ENCODE measurements around the gene OR8B8. TPM values are rescaled to one million over a fixed set of nuclear protein-coding genes. Genes with fewer than 3 reads are reported as not detected.
"Not testable (repeated sequence)": the region's sequence is repeated elsewhere in the genome, so short reads cannot be mapped to it uniquely, and the experiment has no call there.

The OR8B8 gene
- total RNA-seq, 2 donors from 2014 or later, result not detected

DNA sequence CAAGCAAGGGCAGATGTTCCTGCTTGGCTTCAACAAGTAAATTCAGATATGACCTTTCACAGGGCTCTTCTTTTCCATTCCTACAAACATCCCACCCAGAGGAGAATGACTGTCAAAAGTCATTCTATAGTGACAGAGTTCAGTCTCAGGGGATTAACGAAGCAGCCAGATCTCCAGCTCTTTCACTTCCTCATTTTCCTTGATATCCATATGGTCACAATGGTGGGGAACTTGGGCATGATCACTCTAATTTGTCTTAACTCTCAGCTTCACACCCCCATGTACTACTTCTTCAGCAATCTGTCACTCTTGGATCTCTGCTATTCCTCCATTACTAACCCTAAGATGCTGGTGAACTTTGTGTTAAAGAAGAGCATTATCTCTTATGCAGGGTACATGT, 15.0 kb upstream of the OR8B8 start:
- no peaks in the 10 kb centered on the region for H3K27me3 ChIP-seq
- intact Hi-C loops (cut with DNase I), result no loop called here

DNA sequence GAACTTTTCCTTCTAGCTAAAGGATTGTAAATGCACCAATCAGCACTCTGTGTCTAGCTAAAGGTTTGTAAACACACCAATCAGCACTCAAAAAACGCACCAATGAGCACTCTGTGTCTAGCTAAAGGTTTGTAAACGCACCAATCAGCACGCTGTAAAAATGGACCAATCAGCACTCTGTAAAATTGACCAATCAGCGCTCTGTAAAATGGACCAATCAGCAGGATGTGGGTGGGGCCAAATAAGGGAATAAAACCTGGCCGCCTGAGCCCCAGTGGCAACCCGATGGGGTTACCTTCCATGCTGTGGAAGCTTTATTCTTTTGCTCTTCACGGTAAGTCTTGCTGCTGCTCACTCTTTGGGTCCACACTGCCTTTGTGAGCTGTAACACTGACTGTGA, 13.9 kb upstream of the OR8B8 start:
- H3K27me3 ChIP-seq; H3K27ac ChIP-seq; H3K36me3 ChIP-seq; H3K9ac ChIP-seq (ENCODE audit: low read depth in 2 of 2, low read length in 2 of 2); H3K9me3 ChIP-seq; H3K4me3 ChIP-seq; DNase-seq; H3K4me1 ChIP-seq; intact Hi-C loops (cut with DNase I): not testable (repeated sequence)

More for the DNA sequence above, 15.0 kb upstream of the OR8B8 start:
- TF ChIP-seq, protein P1, sequence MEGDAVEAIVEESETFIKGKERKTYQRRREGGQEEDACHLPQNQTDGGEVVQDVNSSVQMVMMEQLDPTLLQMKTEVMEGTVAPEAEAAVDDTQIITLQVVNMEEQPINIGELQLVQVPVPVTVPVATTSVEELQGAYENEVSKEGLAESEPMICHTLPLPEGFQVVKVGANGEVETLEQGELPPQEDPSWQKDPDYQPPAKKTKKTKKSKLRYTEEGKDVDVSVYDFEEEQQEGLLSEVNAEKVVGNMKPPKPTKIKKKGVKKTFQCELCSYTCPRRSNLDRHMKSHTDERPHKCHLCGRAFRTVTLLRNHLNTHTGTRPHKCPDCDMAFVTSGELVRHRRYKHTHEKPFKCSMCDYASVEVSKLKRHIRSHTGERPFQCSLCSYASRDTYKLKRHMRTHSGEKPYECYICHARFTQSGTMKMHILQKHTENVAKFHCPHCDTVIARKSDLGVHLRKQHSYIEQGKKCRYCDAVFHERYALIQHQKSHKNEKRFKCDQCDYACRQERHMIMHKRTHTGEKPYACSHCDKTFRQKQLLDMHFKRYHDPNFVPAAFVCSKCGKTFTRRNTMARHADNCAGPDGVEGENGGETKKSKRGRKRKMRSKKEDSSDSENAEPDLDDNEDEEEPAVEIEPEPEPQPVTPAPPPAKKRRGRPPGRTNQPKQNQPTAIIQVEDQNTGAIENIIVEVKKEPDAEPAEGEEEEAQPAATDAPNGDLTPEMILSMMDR (IDR thresholded peaks at IDR 0.05), result no peak
- no peak overlapping the region for H3K9ac ChIP-seq (ENCODE audit: low read depth in 2 of 2, low read length in 2 of 2)
- no peak overlapping the region for H3K4me3 ChIP-seq
- H3K36me3 ChIP-seq, result no peaks in the 10 kb centered on the region
- no peak for DNase-seq
- H3K9me3 ChIP-seq, result no peaks in the 10 kb centered on the region
- no peaks in the 10 kb centered on the region for H3K4me1 ChIP-seq
- H3K27ac ChIP-seq, result no peak overlapping the region

DNA sequence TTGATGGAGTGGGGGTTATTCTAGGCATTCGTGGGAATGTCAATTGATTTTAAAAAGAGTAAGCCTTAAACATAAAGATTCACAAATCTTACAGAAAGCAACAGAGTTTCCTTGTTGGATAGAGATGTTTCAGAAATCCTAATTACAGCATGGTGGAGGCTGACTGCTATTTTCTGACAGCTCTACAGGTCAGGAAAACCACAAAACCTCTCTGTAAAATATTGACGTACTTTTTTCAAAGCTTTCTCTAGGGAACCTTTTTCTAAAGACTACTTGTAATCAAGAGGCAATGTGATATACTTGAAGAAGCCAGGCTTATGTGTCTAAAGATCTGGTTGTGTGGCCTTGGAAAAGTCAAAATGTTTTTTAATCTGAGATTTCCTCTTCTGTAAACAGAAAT, 9.1 kb upstream of the OR8B8 start:
- TF ChIP-seq, protein P1 (IDR thresholded peaks at IDR 0.05), result no peak
- no peak overlapping the region for H3K4me3 ChIP-seq

DNA sequence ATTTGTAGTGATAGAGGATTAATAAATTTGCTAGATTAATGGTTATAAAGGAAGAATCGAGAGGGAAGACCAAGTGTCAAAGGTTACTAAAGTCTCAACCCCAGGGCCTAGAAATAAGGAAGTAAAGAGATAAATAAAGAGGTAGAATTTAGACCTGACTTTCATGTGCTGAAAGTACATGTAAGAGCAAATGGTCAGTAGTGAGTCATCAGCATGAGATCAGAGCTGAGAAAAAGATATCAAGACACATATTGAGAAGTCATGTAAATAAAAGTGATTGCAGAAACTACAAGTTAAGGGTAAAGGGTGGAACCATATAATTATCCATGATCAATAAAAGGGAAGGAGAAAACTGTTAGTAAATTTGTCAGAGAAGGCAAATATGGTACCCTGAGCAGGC, 1.4 kb upstream of the OR8B8 start:
- Histone ChIP-seq H3K36me3 (no peaks in the 10 kb centered on the region), H3K27me3 (no peaks in the 10 kb centered on the region), H3K9ac (ENCODE audit: low read depth in 2 of 2, low read length in 2 of 2) (no peak overlapping the region), H3K9me3 (no peaks in the 10 kb centered on the region), H3K4me3 (no peak overlapping the region), H3K4me1 (no peaks in the 10 kb centered on the region), H3K27ac (no peak overlapping the region)
- intact Hi-C loops (cut with DNase I), result no loop called here
- TF ChIP-seq, protein P1 (IDR thresholded peaks at IDR 0.05), result no peak
- DNase-seq, result no peak

More for the DNA sequence above, 9.1 kb upstream of the OR8B8 start:
- Histone ChIP-seq H3K27me3 (no peaks in the 10 kb centered on the region), H3K4me1 (no peaks in the 10 kb centered on the region), H3K36me3 (no peaks in the 10 kb centered on the region), H3K9ac (ENCODE audit: low read depth in 2 of 2, low read length in 2 of 2) (no peak overlapping the region), H3K9me3 (no peaks in the 10 kb centered on the region), H3K27ac (no peak overlapping the region)
- no peak for DNase-seq
- intact Hi-C loops (cut with DNase I), result no loop called here

DNA sequence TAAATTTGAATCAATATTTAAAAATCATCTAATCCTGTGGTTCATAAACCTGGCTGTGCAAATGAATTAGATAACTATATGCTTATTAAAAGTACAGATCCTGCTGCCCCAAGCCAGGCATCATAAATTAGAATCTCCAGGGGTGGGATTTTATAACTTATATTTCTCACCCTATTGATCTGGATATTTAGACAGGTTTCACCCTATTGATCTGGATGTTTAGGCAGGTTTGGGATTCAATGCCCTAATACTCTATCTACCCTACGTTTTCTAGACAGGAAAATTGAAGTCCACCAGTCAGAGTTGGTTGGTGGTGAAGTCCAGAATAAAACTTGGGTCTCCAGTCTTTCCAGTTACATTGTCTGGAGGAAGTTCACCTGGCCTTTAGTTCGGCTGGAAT, 2.6 kb downstream of the OR8B8 start:
- Histone ChIP-seq H3K36me3 (no peaks in the 10 kb centered on the region), H3K9ac (ENCODE audit: low read depth in 2 of 2, low read length in 2 of 2) (no peak overlapping the region), H3K4me1 (no peaks in the 10 kb centered on the region), H3K27me3 (no peaks in the 10 kb centered on the region), H3K27ac (no peak overlapping the region), H3K4me3 (no peak overlapping the region), H3K9me3 (no peaks in the 10 kb centered on the region)
- intact Hi-C loops (cut with DNase I), result no loop called here
- no peak for DNase-seq
- TF ChIP-seq, protein P1 (IDR thresholded peaks at IDR 0.05), result no peak

DNA sequence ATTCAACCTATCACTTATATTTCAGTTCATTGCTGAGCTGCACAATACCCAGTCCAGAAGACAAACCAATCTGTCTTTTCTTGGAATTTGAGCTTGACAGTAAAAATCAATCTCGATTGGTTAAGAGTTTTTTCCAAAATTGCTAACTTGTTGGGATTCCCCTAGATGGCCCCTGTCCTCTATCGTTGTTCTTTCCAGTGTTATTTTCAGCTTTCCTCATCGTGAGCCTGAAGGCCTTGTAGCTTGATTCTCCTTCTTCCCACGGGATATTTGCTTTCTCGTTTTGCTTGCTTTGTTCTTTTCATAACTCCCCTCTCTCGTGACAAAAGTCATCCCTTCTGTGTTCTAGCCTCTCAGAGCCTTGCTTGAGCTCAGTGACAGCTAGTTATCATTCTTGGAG, 3.1 kb downstream of the OR8B8 start:
- DNase-seq, result no peak
- H3K36me3 ChIP-seq, result no peaks in the 10 kb centered on the region
- no peak overlapping the region for H3K4me3 ChIP-seq
- no peak overlapping the region for H3K9ac ChIP-seq (ENCODE audit: low read depth in 2 of 2, low read length in 2 of 2)
- H3K27ac ChIP-seq, result no peak overlapping the region
- no peaks in the 10 kb centered on the region for H3K4me1 ChIP-seq
- H3K9me3 ChIP-seq, result no peaks in the 10 kb centered on the region
- intact Hi-C loops (cut with DNase I), result no loop called here
- TF ChIP-seq, protein P1 (IDR thresholded peaks at IDR 0.05), result no peak
- no peaks in the 10 kb centered on the region for H3K27me3 ChIP-seq

Data from colonic mucosa (tissue), 4 donors.